ENCODE data around the gene PIGW. TPM values are rescaled to one million over a fixed set of nuclear protein-coding genes. Genes with fewer than 3 reads are reported as not detected.

The PIGW gene

Small RNA genes within 50 kb of the gene (small RNA-seq; reads per million reads assigned to genes)
- not detected for gene RNA5SP439 (ENCODE audit: low read depth)
